DMS153 treated with DMSO at 0.1 percent for 48 hours (cell line): ENCODE measurements around the gene PCID2.
"Not testable (repeated sequence)": the region's sequence is repeated elsewhere in the genome, so short reads cannot be mapped to it uniquely, and the experiment has no call there.

Experiments
- DNase-seq: peaks from one replicate; lab custom pipeline; 2025; ENCODE audit not compliant: unreplicated experiment; lab: John Stamatoyannopoulos, UW

Gene PCID2

GRCh38 chr13:113167155-113167554, 41.3 kb downstream of the PCID2 start:
- DNase-seq: no peak

GRCh38 chr13:113166681-113167080, 41.8 kb downstream of the PCID2 start:
- no peak for DNase-seq

GRCh38 chr13:113166266-113166665, 42.2 kb downstream of the PCID2 start:
- no peak for DNase-seq

DNA sequence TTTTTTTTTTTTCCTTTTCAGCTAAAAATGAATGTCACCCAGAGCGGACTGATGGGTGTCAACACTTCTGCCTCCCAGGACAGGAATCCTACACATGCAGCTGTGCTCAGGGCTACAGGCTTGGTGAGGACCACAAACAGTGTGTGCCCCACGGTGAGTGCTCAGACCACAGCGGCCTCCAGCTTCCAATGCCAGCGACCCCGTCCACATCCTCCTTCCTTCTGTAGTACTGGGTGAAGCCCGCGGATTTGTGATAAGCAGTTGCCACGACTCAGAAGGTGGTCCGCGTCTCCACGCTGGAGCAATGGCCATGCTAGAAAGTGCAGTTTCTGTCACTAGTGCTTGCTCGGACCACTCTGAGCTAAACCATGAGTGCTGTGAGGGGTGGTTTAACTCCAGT, 44.0 kb downstream of the PCID2 start:
- DNase-seq: no peak

- no peak for DNase-seq
Measured at GRCh38 chr13:113162783-113163685, 45.4 kb downstream of the PCID2 start.

DNA sequence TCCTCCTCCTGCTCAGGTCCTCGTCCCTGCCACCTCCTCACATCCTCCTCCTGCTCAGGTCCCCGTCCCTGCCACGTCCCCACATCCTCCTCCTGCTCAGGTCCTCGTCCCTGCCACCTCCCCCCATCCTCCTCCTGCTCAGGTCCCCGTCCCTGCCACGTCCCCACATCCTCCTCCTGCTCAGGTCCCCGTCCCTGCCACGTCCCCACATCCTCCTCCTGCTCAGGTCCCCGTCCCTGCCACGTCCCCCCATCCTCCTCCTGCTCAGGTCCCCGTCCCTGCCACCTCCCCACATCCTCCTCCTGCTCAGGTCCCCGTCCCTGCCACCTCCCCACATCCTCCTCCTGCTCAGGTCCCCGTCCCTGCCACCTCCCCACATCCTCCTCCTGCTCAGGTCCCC, 46.5 kb downstream of the PCID2 start:
- DNase-seq: not testable (repeated sequence)

GRCh38 chr13:113161433-113161832, 47.0 kb downstream of the PCID2 start:
- DNase-seq: no peak

GRCh38 chr13:113160983-113161382, 47.5 kb downstream of the PCID2 start:
- no peak for DNase-seq

DNA sequence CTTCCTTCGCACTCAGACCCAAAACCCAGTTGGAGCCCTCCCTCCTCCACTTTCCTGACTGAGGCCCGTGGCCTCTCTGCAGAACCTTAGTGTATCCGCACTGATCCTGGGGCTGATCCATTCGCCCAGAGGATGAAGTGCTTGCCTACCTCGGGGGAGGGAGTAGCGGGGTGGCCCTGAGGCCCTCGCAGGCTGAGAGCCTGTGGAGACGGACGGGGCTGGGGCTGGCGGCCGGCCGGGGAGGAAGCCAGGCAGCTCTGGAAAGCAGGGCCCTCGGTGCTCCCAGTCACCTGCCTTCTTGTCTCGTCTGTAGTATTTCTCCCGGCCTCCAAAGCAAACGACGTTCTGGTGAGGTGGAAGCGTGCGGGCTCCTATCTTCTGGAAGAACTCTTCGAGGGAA, 48.8 kb downstream of the PCID2 start:
- no peak for DNase-seq

GRCh38 chr13:113158946-113159345, 49.5 kb downstream of the PCID2 start:
- DNase-seq: no peak

DNA sequence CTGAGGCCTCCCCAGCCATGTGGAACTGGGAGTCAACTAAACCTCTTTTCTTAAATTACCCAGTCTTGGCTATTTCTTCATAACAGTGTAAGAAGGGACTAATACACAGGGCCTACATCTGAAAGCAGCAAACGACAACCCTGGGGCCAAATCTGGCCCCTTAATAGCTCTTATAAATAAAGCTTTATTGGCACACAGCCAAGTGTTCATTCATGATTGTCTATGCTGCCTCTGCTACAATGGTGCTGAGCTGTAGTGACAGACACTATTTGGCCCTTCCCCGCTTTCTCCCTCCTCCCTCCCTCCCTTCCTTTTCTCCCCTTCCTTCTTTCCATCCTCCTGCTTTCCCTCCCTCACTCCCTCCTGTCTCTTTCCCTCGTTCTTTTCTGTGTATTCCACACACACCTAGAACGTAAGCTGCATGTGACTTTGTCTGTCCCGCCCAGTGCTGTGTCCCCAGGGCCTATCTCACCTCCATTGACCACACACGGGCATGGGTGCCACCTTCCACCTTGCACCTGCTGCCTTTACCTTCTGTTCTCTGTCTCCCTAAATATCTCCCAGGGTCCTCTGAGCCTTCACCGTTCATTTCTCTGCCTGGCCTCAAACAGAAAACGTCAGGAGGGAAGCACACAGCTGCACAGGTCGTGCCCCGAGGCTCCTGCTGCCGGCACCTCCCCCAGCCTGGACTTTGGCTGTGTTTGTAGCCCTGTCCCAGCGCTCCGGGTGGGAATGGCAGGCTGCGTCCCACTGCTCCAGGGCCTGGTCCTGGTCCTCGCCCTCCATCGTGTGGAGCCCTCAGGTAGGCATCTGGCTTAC, 50.3 kb downstream of the PCID2 start, which contains the start of gene PROZ:
Gene PROZ, plus strand, starts transcription at position 720 of the 819 bp plus-strand sequence. Its CDS starts 13 bp downstream, at position 733.
- DNase-seq: no peak

DNA sequence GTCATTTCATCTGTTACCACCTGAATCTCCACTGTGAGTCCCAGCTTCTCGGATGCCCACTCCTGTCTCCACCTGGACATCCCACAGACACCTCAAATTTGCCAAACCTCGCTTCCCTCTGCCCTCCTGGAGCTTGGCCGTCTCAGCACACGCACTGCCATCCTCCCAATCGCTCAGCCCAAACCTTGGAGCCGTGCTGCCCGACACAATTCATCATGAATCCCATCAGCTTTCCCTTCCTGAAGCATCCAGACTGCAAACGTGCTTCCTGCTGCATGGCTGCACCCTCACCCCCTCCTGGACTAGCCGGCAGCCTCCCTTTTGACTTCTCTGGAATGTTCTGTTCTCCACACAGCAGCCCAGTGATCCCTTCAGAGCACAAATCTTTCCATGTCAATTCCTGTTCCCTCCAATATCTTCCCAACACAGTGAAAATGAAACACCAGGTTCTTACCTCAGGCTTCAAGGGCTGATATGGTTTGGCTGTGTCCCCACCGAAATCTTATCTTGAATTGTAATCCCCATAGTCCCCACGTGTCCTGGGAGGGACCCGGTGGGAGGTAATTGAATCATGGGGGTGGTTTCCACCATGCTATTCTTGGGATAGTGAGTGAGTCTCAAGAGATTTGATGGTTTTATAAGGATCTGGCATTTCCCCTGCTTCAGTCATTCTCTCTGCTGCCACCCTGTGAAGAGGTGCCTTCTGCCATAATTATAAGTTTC, 51.1 kb downstream of the PCID2 start:
- DNase-seq: no peak

GRCh38 chr13:113155982-113156655, 52.4 kb downstream of the PCID2 start:
- no peak for DNase-seq

GRCh38 chr13:113155201-113155600, 53.3 kb downstream of the PCID2 start:
- no peak for DNase-seq

DNA sequence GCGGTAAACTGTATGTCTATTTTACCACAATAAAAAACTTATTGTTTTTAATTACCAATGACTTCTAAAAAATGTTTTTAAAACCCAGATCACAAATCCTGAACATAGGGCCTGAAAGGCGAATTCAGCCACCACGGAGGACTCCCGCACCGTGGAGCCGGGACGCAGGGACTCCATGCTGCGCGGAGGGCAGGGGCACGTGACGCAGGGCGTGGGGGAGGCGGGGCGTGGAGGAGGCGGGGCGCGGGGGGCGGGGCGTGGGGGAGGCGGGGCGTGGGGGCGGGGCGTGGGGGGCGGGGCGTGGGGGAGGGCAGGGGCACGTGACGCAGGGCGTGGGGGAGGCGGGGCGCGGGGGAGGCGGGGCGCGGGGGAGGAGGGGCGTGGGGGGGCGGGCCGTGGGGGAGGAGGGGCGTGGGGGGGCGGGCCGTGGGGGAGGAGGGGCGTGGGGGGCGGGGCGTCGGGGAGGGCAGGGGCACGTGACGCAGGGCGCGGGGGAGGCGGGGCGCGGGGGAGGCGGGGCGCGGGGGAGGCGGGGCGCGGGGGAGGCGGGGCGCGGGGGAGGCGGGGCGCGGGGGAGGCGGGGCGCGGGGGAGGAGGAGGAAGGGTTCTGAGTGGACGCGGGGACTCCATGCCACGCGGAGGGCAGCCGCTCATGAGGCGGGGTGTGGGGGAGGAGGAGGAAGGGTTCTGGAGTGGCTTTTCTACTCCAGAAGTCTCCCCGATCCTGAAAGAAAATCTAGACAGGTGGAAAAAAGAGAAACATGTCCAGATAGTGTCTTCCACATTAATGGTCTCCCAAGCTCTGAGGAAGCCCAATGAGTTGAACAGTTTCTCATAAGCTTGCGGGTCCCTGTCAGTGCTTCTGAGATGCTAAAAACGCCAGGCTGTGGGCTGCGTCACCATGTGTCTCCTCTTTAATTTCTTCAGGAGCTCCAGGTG, 54.4 kb downstream of the PCID2 start:
- no peak for DNase-seq

DNA sequence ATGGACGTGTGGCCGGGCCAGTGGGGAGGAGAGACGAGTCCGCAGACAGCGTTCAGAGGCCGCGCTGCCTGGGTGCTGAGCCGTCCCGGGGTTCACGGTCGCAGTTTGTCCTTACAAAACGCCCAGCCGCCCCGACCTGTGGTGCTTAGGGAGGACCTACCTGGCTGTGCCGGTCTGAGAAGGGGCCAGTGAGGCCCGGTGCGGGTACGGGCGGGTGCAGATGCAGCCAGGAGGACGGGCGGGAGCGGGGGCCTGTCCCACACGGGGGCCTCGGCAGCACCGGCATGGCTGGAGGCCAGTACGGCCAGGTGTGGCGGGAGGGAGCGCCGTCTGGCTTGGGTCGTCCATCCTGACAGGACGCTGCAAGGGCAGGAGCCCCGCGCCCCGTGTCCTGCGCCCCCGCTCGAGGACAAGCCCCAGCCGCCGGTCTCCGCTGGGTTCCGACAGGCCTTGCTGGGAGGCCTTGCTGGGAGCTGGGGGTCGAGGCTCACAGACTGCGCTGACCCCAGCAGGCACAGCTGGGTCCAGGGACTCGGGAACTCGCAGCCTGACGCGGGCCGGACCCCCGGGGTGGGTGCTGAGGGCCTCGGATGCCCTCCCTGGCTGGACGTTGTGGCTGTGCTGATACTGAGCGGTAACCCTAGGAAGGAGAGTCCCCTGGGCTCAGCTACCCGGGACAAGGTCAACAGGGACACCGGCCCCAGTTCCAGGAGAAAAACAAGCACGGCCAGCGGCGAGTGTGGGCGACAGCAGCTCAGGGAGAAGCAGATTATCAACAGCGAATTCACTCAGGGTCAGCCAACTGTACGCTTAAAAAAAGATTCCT, 55.3 kb downstream of the PCID2 start:
- DNase-seq: no peak

DNA sequence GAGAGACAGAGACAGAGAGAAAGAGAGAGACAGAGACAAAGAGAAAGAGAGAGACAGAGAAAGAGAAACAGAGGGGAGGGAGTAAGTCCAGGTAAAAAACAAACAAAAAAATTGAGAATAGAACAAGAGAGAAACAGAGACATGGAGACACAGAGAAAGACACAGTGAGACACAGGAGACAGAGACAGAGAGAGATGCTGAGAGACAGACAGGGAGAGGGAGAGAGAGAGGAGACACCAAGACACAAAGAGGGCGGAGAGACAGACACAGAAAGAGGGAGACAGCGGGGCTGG, 55.8 kb downstream of the PCID2 start:
- DNase-seq: no peak

DNA sequence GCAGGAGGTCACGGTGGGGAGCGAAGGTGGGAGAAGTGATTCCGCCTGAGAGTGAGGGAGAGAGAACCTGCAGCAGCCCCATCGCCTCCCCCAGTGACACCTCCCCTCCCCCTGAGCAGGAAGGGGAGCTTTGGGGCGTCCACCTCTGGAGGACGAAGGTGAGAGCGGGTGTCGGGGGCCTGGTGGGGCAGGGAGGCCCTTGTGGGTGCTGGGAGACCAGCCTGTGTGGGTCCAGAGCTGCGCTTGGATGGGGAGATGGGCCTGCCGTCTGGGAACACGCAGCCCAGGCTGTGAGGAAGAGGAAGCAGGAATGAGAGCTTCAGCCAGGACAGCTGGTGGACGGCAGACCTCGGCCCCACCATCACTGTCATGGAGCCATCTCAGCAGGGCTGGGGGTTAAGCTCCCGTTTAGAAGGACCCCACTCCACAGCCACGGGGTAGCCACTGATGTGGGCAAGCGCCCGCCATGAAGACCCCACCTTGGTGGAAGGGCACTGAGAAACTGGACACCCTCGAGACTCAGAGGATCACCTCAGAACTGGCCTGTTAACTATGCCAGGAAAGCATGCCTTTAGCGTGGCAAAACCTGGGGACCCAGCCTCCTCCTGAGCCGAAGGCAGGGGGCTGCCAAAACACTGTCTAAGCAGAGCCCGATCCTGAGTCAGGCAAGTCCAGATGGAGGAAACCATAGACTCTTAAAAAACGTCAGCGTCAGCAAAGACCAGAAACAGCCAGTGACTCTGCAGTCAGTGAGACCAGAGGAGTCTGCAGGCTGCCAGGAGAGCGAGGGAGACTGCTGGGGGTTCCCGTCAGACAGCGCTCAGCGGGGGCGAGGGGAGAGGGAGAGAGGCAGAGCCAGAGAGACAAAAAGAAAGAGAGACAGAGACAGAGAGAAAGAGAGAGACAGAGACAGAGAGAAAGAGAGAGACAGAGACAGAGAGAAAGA, 56.5 kb downstream of the PCID2 start:
- DNase-seq: no peak
